Measurements from ENCODE around the gene WDR46. TPM values are rescaled to one million over a fixed set of nuclear protein-coding genes. Genes with fewer than 3 reads are reported as not detected.
"Not testable (repeated sequence)": the region's sequence is repeated elsewhere in the genome, so short reads cannot be mapped to it uniquely, and the experiment has no call there.

The WDR46 gene
- total RNA-seq, 1 donor from 2014 or later: 63.7 TPM

GRCh38 chr6:33288141-33288920, 708 bp downstream of the WDR46 start:
- peaks cover 2% of the 10 kb centered on the region for H3K9me3 Mint-ChIP-seq (ENCODE audit: unreplicated experiment)
- H3K36me3 Mint-ChIP-seq (ENCODE audit: low read depth, unreplicated experiment): peaks cover 7% of the 10 kb centered on the region
- Histone ChIP-seq H3K4me3 (ENCODE audit: insufficient read depth, low read depth, low read length) (peak overlapping the region; percentile 96), H4K20me1 (ENCODE audit: insufficient read depth, low read length) (peaks cover 16% of the 10 kb centered on the region), H3K9me3 (ENCODE audit: insufficient read depth, low read depth, low read length) (no peaks in the 10 kb centered on the region), H3K27ac (ENCODE audit: low read depth, low read length) (peak overlapping the region; percentile 55), H3K27me3 (ENCODE audit: insufficient read depth, low read length) (no peaks in the 10 kb centered on the region), H3K4me1 (ENCODE audit: insufficient read depth, low read length) (peaks cover 14% of the 10 kb centered on the region), H3K9ac (ENCODE audit: low read length) (peak overlapping the region; percentile 90), H3K4me2 (ENCODE audit: low read length) (peak overlapping the region; percentile 90), H3K36me3 (ENCODE audit: insufficient read depth, low read length) (peaks cover 33% of the 10 kb centered on the region), H3K79me2 (ENCODE audit: insufficient read depth, low read length) (peaks cover 66% of the 10 kb centered on the region), H2AFZ (ENCODE audit: low read depth, low read length) (peak overlapping the region; percentile 86)
- peaks cover 22% of the 10 kb centered on the region for H3K4me1 Mint-ChIP-seq (ENCODE audit: low read depth, unreplicated experiment)
- H3K27ac Mint-ChIP-seq (ENCODE audit: unreplicated experiment): peak overlapping the region; percentile 43
- TF ChIP-seq EZH2 (IDR thresholded peaks at IDR 0.05; ENCODE audit: insufficient read depth, low read length): no peak
- TF ChIP-seq, protein P1, sequence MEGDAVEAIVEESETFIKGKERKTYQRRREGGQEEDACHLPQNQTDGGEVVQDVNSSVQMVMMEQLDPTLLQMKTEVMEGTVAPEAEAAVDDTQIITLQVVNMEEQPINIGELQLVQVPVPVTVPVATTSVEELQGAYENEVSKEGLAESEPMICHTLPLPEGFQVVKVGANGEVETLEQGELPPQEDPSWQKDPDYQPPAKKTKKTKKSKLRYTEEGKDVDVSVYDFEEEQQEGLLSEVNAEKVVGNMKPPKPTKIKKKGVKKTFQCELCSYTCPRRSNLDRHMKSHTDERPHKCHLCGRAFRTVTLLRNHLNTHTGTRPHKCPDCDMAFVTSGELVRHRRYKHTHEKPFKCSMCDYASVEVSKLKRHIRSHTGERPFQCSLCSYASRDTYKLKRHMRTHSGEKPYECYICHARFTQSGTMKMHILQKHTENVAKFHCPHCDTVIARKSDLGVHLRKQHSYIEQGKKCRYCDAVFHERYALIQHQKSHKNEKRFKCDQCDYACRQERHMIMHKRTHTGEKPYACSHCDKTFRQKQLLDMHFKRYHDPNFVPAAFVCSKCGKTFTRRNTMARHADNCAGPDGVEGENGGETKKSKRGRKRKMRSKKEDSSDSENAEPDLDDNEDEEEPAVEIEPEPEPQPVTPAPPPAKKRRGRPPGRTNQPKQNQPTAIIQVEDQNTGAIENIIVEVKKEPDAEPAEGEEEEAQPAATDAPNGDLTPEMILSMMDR (IDR thresholded peaks at IDR 0.05; ENCODE audit: insufficient read depth, low read depth, low read length): no peak
- DNase-seq (ENCODE audit: low read depth) (no peak), FAIRE-seq (no peak)
- peak overlapping the region; percentile 99 for H3K4me3 Mint-ChIP-seq (ENCODE audit: unreplicated experiment)
- H3K27me3 Mint-ChIP-seq (ENCODE audit: low read depth, unreplicated experiment): no peaks in the 10 kb centered on the region

DNA sequence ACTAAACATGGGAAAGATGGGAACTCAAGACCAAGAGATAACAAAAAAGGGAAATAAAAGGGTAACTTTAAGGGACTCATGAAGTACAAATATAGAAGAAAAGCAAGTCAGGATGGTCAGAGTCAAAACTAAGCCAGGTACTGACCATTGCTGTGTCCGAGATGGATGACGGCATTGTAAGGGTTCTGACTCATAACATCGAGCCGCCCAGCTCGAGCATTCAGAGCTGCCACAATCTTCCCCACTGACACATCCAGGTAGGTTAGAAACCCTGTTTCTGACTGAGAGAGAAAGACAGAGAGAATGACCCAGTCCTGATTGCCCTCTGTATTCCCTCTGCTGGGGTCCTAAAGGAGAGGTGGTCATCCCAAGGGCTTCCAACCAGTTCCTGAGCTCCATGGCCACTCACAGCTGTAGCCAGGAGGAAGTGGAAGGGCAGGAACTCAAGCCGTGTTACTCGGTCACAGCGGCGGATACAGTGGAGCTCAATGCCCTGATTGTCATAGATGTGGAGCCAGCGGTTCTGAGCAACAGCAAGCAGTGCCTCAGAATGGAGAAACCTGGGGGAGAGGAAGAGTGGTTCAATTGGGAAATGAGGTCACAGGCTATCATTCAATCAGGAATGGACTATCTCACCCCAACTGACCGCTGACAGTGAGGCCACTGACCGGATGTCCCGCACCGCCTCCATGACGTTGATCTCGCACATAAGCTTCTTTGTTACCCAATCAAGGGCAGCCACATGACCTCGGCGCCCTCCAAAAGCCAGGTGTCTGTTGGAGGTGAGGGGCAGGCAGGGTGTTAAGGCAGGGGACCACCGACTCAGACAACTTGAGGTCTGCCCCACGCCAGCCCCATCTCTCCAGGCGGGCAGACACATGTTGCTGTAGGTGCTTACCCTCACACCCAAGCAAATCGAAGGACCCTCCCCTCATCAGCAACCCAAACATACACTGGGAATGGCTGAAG, 1.8 kb downstream of the WDR46 start:
- Histone ChIP-seq H3K4me3 (ENCODE audit: insufficient read depth, low read depth, low read length) (no peak overlapping the region), H3K27me3 (ENCODE audit: insufficient read depth, low read length) (no peaks in the 10 kb centered on the region), H4K20me1 (ENCODE audit: insufficient read depth, low read length) (peaks cover 21% of the 10 kb centered on the region), H3K36me3 (ENCODE audit: insufficient read depth, low read length) (peaks cover 31% of the 10 kb centered on the region), H3K27ac (ENCODE audit: low read depth, low read length) (no peak overlapping the region), H3K4me2 (ENCODE audit: low read length) (peak overlapping the region; percentile 90), H3K9me3 (ENCODE audit: insufficient read depth, low read depth, low read length) (no peaks in the 10 kb centered on the region), H2AFZ (ENCODE audit: low read depth, low read length) (no peak overlapping the region), H3K79me2 (ENCODE audit: insufficient read depth, low read length) (peaks cover 65% of the 10 kb centered on the region), H3K4me1 (ENCODE audit: insufficient read depth, low read length) (peaks cover 14% of the 10 kb centered on the region), H3K9ac (ENCODE audit: low read length) (peak overlapping the region; percentile 90)
- peaks cover 10% of the 10 kb centered on the region for H3K36me3 Mint-ChIP-seq (ENCODE audit: low read depth, unreplicated experiment)
- peaks cover 22% of the 10 kb centered on the region for H3K4me1 Mint-ChIP-seq (ENCODE audit: low read depth, unreplicated experiment)
- peaks cover 2% of the 10 kb centered on the region for H3K9me3 Mint-ChIP-seq (ENCODE audit: unreplicated experiment)
- no peaks in the 10 kb centered on the region for H3K27me3 Mint-ChIP-seq (ENCODE audit: low read depth, unreplicated experiment)
- TF ChIP-seq, protein P1 (IDR thresholded peaks at IDR 0.05; ENCODE audit: insufficient read depth, low read depth, low read length): no peak
- TF ChIP-seq EZH2 (IDR thresholded peaks at IDR 0.05; ENCODE audit: insufficient read depth, low read length): no peak
- DNase-seq (ENCODE audit: low read depth): no peak
- H3K27ac Mint-ChIP-seq (ENCODE audit: unreplicated experiment): no peak overlapping the region
- no peak for FAIRE-seq
- H3K4me3 Mint-ChIP-seq (ENCODE audit: unreplicated experiment): peak overlapping the region; percentile 99

DNA sequence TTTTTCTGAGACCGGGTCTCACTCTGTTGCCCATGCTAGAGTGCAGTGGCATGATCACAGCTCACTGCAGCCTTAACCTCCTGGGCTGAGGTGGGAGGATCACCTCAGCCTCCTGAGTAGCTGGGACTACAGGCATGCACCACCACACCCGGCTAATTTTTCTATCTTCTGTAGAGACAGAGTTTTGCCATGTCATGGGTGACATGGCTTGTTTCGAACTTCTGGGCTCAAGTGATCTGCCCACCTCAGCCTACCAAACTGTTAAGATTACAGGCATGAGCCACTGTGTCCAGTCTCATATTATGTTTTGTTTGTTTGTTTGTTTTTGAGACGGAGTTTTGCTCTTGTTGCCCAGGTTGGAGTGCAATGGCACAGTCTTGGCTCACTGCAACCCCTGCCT, 3.8 kb downstream of the WDR46 start:
- not testable (repeated sequence) for H3K27ac ChIP-seq (ENCODE audit: low read depth, low read length); H3K9me3 ChIP-seq (ENCODE audit: insufficient read depth, low read depth, low read length); H3K9me3 Mint-ChIP-seq (ENCODE audit: unreplicated experiment); H3K27ac Mint-ChIP-seq (ENCODE audit: unreplicated experiment); H3K4me3 Mint-ChIP-seq (ENCODE audit: unreplicated experiment); H3K4me3 ChIP-seq (ENCODE audit: insufficient read depth, low read depth, low read length); H3K4me2 ChIP-seq (ENCODE audit: low read length); DNase-seq (ENCODE audit: low read depth); H3K27me3 ChIP-seq (ENCODE audit: insufficient read depth, low read length); FAIRE-seq; H2AFZ ChIP-seq (ENCODE audit: low read depth, low read length); H3K9ac ChIP-seq (ENCODE audit: low read length); H3K4me1 ChIP-seq (ENCODE audit: insufficient read depth, low read length); H3K27me3 Mint-ChIP-seq (ENCODE audit: low read depth, unreplicated experiment)
- peaks cover 11% of the 10 kb centered on the region for H3K4me1 Mint-ChIP-seq (ENCODE audit: low read depth, unreplicated experiment)
- Histone ChIP-seq H4K20me1 (ENCODE audit: insufficient read depth, low read length) (peaks cover 29% of the 10 kb centered on the region), H3K79me2 (ENCODE audit: insufficient read depth, low read length) (peaks cover 46% of the 10 kb centered on the region), H3K36me3 (ENCODE audit: insufficient read depth, low read length) (peaks cover 26% of the 10 kb centered on the region)
- H3K36me3 Mint-ChIP-seq (ENCODE audit: low read depth, unreplicated experiment): peaks cover 17% of the 10 kb centered on the region
